OCI-LY1 (cell line): ENCODE data around the gene MVB12B.

Experiments
- H2AFZ ChIP-seq: fragments of 200-600 bp; sonication (generic), shearing (Covaris generic); 2 replicates; pipeline ENCODE4 v1.6.0; 2014; ENCODE audit warnings: antibody characterized with exemption, mild to moderate bottlenecking, low read length
- H3F3A ChIP-seq: fragments of 200-600 bp; sonication (generic), shearing (Covaris generic); 2 replicates; pipeline ENCODE4 v1.6.0; 2014; ENCODE audit warnings: mild to moderate bottlenecking, antibody characterized with exemption, low read length, moderate library complexity; ENCODE audit not compliant: insufficient read depth
- H3K27ac ChIP-seq: fragments of 200-600 bp; sonication (generic); 2 replicates; pipeline ENCODE4 v1.5.1; 2014; ENCODE audit warnings: low read length, mixed run types, mild to moderate bottlenecking, low read depth; ENCODE audit not compliant: poor library complexity, severe bottlenecking
- H3K27me3 ChIP-seq: fragments of 200-600 bp; sonication (generic); 2 replicates; pipeline ENCODE4 v1.6.0; 2014; ENCODE audit warnings: antibody characterized with exemption, mild to moderate bottlenecking, low read length, moderate library complexity; ENCODE audit not compliant: insufficient read depth
- H3K36me3 ChIP-seq: fragments of 200-600 bp; sonication (generic); 2 replicates; pipeline ENCODE4 v1.6.1; 2014; ENCODE audit warnings: mild to moderate bottlenecking, antibody characterized with exemption, low read length, moderate library complexity, mixed read lengths; ENCODE audit not compliant: insufficient read depth
- H3K4me1 ChIP-seq: fragments of 200-600 bp; sonication (generic); 2 replicates; pipeline ENCODE4 v1.5.1; 2014; ENCODE audit warnings: mild to moderate bottlenecking, low read length, moderate library complexity; ENCODE audit not compliant: insufficient read depth, severe bottlenecking
- H3K4me2 ChIP-seq: fragments of 200-600 bp; sonication (generic), shearing (Covaris generic); 2 replicates; pipeline ENCODE4 v1.6.1; 2014; ENCODE audit warnings: low read length
- H3K4me3 ChIP-seq: fragments of 200-600 bp; sonication (generic); 2 replicates; pipeline ENCODE4 v1.5.1; 2014; ENCODE audit warnings: low read length, low read depth, mild to moderate bottlenecking, mixed read lengths; ENCODE audit not compliant: poor library complexity, severe bottlenecking
- H3K79me2 ChIP-seq: fragments of 200-600 bp; shearing (Covaris generic); 2 replicates; pipeline ENCODE4 v1.6.1; 2016; ENCODE audit warnings: mixed run types, low read length, mixed read lengths; ENCODE audit not compliant: insufficient read depth
- H3K9ac ChIP-seq: fragments of 200-600 bp; sonication (generic), shearing (Covaris generic); 2 replicates; pipeline ENCODE4 v1.6.1; 2014; ENCODE audit warnings: mild to moderate bottlenecking, low read length, mixed read lengths
- H3K9me2 ChIP-seq: fragments of 200-600 bp; sonication (generic), shearing (Covaris generic); 2 replicates; pipeline ENCODE4 v1.6.1; 2014; ENCODE audit warnings: low read depth, mild to moderate bottlenecking, low read length, mixed read lengths
- H3K9me3 ChIP-seq: fragments of 200-600 bp; shearing (Covaris generic); 2 replicates; pipeline ENCODE4 v1.6.1; 2014; ENCODE audit warnings: low read length, mixed read lengths
- H4K20me1 ChIP-seq: fragments of 200-600 bp; sonication (generic), shearing (Covaris generic); 2 replicates; pipeline ENCODE4 v1.6.0; 2016; ENCODE audit warnings: mild to moderate bottlenecking, low read length; ENCODE audit not compliant: insufficient read depth
- EZH2 ChIP-seq: fragments of 200-600 bp; sonication (generic), shearing (Covaris generic); IDR thresholded peaks from 2 replicates; pipeline ENCODE4 v1.8.0; 2017; ENCODE audit warnings: borderline replicate concordance, mixed run types, mild to moderate bottlenecking, antibody characterized with exemption, low read length, moderate library complexity, mixed read lengths
- TF ChIP-seq, protein P1 (sequence below): fragments of 200-600 bp; sonication (generic), shearing (Covaris generic); IDR thresholded peaks from 2 replicates; pipeline ENCODE4 v1.5.1; 2017; ENCODE audit warnings: mild to moderate bottlenecking, antibody characterized with exemption, low read length, moderate library complexity, mixed read lengths

MVB12B gene

DNA sequence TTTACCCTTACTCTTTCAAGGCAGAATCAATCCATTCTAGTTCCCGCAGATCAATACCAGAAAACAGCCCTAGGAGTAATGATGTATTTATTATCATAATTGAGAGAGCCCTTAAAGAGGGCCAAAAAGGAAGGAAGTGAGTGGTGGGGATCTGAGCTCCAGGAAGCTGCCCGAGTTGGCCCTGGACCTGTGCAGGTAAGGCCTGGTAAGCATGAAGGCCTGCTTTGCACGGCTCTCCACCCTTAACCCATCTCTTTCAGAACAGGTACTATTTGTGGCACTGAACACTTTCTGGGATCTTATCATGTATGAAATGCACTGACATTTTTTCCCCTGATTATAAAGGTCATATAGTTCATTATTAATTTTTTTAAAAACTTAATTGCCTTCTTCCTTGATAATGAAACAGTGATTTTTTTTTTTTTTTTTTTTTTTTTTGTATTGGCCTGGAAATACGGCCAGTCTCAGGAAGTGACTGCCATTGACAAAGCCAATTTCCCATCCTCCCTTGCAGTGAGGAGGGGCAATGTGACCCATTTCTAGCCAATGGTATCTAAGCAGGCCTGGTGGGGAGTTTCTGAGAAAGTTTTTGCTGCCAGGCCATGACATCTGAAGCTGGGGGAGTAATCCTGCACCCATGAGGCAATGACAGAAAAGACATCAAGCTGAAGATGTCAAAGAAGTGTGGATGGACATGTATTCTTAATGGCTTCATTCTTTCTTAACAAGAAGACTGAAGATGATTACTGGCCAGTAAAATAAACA is 6.3 kb upstream of the MVB12B start:
- no peaks in the 10 kb centered on the region; the same call in 1 of the 2 replicates for H3K36me3 ChIP-seq
- no peaks in the 10 kb centered on the region for H3F3A ChIP-seq
- H3K79me2 ChIP-seq: no peaks in the 10 kb centered on the region
- no peak overlapping the region for H2AFZ ChIP-seq
- H3K27ac ChIP-seq: no peak overlapping the region
- no peaks in the 10 kb centered on the region for H4K20me1 ChIP-seq
- H3K9me2 ChIP-seq: no peaks in the 10 kb centered on the region
- H3K4me3 ChIP-seq: no peak overlapping the region
- H3K4me1 ChIP-seq: no peaks in the 10 kb centered on the region
- TF ChIP-seq, protein P1, sequence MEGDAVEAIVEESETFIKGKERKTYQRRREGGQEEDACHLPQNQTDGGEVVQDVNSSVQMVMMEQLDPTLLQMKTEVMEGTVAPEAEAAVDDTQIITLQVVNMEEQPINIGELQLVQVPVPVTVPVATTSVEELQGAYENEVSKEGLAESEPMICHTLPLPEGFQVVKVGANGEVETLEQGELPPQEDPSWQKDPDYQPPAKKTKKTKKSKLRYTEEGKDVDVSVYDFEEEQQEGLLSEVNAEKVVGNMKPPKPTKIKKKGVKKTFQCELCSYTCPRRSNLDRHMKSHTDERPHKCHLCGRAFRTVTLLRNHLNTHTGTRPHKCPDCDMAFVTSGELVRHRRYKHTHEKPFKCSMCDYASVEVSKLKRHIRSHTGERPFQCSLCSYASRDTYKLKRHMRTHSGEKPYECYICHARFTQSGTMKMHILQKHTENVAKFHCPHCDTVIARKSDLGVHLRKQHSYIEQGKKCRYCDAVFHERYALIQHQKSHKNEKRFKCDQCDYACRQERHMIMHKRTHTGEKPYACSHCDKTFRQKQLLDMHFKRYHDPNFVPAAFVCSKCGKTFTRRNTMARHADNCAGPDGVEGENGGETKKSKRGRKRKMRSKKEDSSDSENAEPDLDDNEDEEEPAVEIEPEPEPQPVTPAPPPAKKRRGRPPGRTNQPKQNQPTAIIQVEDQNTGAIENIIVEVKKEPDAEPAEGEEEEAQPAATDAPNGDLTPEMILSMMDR: no peak
- TF ChIP-seq EZH2: no peak
- no peaks in the 10 kb centered on the region; the same call in 1 of the 2 replicates for H3K27me3 ChIP-seq
- H3K4me2 ChIP-seq: no peak overlapping the region
- H3K9me3 ChIP-seq: peaks cover 10% of the 10 kb centered on the region; the same call in 1 of the 2 replicates
- no peak overlapping the region for H3K9ac ChIP-seq

DNA sequence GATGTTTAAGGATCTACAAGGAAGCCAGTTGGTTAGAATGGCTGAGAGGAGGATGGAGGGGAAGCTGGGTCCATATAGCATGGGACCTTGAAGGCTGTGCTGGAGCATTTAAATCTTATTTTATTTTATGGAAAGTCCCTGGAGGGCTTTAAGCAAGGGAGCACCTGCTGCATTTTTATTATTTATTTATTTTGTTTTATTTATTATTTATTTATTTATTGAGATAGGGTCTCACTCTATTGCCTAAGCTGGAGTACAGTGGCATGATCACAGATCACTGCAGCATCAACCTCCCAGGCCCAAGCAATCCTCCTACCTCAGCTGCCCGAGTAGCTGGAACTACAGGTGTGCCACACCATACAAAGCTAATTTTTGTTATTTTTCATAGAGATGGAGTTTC is 4.9 kb upstream of the MVB12B start:
- no peaks in the 10 kb centered on the region for H3K9me2 ChIP-seq
- no peak overlapping the region for H3K9ac ChIP-seq

GRCh38 chr9:126325821-126326220 is 808 bp upstream of the MVB12B start:
- Histone ChIP-seq H3K9me3 (peaks cover 7% of the 10 kb centered on the region; the same call in 1 of the 2 replicates), H3K9me2 (no peaks in the 10 kb centered on the region), H3K9ac (peak overlapping the region; percentile 29; the same call in 1 of the 2 replicates), H3K79me2 (no peaks in the 10 kb centered on the region), H2AFZ (no peak overlapping the region), H3K4me3 (peak overlapping the region; percentile 42), H3K36me3 (no peaks in the 10 kb centered on the region; the same call in 1 of the 2 replicates), H3K4me1 (peaks cover 4% of the 10 kb centered on the region), H4K20me1 (no peaks in the 10 kb centered on the region), H3K4me2 (peak overlapping the region; percentile 52; the same call in 1 of the 2 replicates), H3K27me3 (peaks cover 10% of the 10 kb centered on the region), H3F3A (no peaks in the 10 kb centered on the region), H3K27ac (no peak overlapping the region)
- no peak for TF ChIP-seq EZH2
- TF ChIP-seq, protein P1: no peak

More for the DNA sequence above, 4.9 kb upstream of the MVB12B start:
- no peak for TF ChIP-seq EZH2
- TF ChIP-seq, protein P1: no peak
- peaks cover 7% of the 10 kb centered on the region; the same call in 1 of the 2 replicates for H3K9me3 ChIP-seq
- no peak overlapping the region for H3K4me3 ChIP-seq
- H3K4me2 ChIP-seq: no peak overlapping the region
- no peaks in the 10 kb centered on the region for H3F3A ChIP-seq
- no peaks in the 10 kb centered on the region for H4K20me1 ChIP-seq
- H2AFZ ChIP-seq: no peak overlapping the region
- no peaks in the 10 kb centered on the region for H3K4me1 ChIP-seq
- H3K27ac ChIP-seq: no peak overlapping the region
- peaks cover 5% of the 10 kb centered on the region; the same call in 1 of the 2 replicates for H3K27me3 ChIP-seq
- H3K79me2 ChIP-seq: no peaks in the 10 kb centered on the region
- no peaks in the 10 kb centered on the region; the same call in 1 of the 2 replicates for H3K36me3 ChIP-seq
